HG03175 (cell line): ENCODE measurements around the gene GAL3ST2.

ENCODE experiments used
- ATAC-seq: cut with Tn5 transposase; IDR thresholded peaks from one replicate; pipeline ENCODE4 v1.9.1; 2021; ENCODE audit warnings: mild to moderate bottlenecking, moderate library complexity; ENCODE audit not compliant: unreplicated experiment

The GAL3ST2 gene

DNA sequence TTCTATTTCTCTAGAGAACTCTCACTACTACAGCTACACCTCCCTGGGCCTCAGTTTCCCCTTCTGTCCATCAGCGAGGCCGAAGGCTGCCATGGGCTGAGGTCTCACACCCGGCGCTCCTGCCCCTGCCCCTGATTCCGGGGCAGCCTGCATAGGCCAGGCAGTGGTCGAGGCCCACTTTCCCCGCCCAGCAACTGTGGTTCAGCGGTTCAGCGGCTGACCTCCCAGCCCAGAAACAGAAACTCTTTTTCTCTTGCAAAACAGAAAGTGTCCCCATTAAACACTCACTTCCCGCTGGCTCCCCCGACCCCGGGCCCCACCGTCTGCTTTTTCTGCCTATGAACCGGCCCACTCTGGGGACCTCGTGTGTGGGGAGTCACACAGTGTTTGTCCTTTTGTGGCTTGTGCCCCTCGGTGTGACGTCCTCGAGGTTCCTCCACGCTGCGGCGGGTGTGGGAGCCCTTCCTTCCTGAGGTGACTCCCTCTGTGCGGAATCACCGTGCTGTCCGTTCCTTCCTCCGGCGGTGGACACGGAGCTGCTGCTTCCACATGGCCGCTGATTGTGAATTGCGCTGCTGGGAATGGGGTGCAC lies 66.1 kb downstream of the GAL3ST2 start:
- ATAC-seq = no peak

DNA sequence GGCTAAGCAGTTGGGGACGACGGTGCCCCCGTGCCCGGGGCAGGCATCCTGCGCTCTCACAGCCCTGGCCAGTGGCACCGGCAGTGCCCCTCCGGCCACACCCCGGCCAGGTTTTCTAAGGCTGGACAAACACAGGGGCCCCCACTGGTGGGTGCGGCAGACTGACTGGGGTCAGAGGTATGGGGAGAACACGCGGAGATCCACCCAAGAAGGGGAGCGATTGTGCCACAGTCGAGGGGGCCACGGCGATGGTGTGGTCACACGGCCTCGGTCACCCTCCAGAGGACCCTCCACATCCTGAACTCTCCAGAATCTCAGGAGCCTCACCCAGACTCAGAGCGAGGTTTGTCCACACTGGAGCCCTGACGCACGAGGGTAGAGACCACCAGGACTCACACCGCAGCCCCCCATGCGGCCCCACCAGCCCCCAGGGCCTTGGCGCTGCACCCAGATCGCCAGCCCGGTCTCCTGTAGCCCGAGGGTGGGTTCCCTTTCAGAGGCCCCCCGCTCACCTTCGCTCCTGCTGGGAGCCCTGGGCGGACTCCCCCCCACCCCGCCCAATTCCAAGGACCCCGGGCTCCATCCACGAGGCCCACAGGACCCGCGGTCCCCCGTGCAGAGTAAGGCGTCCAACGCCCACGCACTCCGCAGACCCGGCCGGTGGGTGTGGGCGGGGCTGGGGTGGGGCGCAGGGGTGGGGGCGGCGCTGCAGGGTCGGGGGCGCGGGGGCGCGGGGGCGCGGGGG lies 66.9 kb downstream of the GAL3ST2 start:
- peak; percentile 20 for ATAC-seq

DNA sequence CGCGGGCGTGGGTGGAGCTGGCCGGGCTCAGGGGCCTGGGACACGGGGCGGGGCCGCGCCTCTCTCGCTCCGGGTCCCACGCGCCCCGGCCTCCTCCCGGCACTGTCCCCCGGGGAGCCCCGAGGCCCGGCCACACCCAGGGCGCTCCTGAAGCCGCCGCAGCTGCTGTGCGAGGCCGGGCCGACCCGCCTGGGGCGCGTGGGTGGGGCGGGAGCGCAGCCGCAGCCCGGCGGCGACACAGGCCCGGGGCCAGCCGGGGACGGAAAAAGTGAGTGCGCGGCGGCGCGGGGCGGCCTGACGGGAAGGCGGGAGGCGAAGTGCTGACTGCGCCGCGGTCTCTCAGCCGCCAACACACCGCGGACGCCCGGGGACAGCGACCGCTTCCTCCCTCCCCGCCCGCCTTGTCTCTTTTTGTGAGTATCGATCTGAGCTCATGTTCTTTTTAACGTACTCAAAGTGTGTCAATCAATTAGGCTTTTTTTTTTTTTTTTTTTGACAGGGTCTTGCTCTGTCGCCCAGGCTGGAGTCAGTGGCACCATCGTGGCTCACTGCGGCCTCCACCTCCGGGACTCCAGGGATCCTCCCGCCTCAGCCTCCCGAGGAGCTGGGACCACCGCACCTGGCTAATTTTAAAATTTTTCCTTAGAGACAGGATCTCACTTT lies 67.6 kb downstream of the GAL3ST2 start:
- ATAC-seq = peak; percentile 71

DNA sequence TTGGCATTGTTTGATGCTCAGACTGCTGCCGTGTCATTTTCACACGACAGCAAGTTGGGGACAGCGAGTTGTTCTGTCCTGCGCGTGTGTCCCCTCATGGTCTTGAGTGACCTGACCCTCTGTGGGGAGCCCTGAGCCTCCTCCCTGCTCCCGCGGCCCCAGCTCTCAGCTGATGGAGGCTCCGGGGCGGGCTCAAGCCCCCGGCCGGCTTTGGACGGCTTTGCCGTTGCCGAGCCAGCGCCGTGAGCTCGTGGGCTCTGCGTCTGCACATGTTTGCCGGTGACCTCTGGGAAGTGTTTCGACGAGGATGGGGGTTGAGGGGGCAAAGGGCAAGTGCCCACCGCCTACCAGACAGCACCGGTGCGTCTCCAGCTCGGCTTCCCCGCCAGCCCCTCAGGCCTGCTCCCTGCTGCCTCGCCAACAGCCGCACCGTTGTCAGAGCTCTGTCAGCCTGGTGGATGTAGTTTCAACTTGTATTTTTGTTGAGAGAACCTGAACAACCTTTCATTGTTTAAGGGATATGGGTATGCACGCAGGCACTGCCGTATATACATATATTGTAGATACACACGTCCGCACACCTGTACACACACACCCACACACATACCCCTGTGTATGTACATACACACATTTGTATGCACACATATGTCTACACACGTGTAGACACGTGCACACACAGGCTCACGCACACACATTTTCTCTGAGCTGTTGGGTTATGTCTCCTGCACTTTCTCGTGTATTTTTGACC lies 68.4 kb downstream of the GAL3ST2 start:
- ATAC-seq = no peak

DNA sequence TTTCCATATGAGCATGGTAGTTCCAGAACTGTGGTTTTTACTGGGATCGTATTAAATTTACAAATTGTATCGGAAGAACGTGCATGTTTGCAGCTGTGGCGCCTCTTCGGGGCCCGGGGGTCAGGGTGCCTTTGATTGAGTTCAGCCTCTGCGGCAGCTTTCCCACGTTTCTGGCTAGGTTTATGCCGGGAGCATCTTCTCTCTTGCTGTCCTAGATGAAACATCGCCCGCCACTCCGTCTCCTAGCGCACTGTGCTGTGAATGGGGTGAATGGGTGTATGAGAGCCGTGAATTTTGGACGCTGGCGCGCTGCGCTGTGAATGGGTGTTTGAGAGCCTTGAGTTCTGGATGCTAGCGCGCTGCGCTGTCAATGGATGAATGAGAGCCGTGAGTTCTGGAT lies 69.8 kb downstream of the GAL3ST2 start:
- ATAC-seq = no peak

DNA sequence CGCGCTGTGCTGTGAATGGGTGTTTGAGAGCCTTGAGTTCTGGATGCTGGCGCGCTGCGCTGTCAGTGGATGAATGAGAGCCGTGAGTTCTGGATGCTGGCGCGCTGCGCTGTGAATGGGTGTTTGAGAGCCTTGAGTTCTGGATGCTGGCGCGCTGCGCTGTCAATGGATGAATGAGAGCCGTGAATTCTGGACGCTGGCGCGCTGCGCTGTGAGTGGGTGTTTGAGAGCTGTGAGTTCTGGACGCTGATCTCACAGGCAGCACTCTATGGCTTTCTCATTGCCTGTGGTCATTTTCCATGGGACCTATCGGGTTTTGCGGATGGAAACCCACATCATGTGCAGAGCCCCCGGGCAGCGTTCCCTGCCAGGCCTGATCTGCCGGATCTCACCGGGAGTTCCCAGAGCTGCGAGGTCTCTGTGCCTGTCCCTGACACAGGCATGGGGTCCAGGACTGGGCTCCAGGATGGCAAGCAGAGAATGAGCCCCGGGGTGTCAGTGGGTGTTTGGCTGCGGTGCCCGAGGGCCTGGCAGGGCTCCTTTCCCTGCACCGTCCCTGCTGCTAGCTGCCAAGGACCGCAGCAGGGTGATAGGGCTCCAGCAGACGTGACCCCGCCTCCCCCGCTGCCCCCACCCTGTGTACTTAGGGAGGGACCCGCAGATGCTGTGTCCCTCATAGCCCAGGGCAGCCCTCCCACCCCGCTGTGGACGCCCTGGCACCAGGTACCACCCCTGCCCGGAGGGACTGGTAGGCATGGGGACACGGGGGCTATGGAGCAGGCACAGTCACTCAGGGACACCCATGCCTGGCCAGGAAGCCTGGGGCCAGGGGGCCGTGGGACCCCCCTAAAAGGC lies 72.4 kb downstream of the GAL3ST2 start:
- ATAC-seq = no peak

DNA sequence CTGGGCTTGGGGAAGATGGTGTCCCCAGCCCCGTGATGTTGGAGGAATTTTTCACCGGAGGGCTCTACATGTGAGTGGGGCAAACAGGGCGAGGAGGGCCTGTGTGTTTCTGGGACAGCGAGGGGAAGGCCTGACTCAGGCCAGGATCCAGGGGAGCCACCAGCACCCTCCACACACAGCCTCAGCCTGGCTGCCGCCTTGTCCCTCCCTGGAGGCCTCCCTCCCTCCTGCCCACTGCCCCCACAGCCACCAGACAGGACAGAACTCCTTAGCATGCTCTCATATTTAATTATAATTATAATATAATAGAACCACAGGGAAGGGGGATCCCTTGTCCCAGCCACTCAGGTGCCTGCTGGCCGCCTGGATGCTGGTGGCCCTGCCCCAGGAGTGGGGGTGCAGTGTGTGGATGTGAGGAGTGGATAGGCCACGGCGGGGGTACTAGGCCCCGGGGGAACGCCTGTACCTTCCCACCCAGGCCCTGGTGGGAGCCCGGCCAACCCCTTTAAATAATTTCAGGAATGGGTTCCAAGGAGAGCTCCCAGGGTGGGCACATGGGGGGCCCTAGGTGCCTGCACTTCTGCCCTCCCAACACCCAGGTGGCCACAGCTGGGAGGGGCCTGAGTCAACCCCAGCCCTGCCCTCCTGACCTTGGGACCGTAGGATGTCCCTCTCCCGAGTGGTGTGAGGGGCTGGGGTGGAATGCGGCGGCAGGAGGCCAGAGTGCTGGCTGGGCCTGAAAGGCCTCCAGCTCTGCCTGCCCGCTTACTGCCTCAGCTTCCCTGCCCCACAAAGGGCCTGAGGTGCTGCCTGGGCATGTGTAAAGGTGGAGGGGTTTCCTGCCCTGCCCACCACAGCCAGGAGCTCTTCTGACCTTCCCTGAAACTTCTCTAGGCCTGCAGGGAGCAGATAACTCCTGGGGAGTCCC lies 73.3 kb downstream of the GAL3ST2 start:
- no peak for ATAC-seq

DNA sequence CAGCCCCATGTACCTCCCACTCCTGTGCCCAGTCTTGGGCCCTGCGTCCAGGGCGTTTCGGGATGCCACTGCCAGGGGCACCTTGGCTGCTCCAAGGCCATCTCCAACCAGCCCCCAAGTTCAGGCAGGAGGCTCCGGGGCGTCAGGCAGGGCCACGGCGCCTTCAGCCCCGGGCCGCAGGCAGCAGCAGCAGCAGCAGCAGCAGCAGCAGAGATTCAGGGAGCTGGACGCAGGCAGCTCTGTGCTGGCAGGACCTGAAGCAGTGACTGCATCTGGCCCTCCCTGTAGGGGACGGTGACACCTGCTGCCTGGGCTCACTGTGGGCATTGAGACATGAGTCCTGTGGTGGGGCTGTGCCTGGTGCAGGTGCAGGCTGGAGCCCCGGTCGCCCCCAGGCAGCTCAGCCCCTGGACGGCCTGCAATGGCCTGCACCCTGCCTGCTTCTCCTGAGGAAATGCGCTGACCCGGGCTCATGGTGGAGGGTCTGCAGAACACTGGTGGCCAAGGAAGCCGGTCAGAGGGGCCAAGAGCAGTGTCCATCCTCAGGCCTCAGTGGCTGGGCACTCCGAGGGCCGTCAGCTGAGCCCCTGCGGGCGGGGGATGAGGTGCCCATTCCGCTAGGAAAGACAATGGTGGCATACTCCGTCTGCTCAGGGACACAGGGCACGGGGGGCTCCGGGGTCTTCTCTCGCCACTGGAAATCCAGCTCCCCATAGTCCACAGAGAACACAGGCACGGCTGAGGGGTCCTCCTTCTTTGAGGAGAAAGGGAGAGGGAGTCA lies 74.1 kb downstream of the GAL3ST2 start:
- ATAC-seq = no peak

DNA sequence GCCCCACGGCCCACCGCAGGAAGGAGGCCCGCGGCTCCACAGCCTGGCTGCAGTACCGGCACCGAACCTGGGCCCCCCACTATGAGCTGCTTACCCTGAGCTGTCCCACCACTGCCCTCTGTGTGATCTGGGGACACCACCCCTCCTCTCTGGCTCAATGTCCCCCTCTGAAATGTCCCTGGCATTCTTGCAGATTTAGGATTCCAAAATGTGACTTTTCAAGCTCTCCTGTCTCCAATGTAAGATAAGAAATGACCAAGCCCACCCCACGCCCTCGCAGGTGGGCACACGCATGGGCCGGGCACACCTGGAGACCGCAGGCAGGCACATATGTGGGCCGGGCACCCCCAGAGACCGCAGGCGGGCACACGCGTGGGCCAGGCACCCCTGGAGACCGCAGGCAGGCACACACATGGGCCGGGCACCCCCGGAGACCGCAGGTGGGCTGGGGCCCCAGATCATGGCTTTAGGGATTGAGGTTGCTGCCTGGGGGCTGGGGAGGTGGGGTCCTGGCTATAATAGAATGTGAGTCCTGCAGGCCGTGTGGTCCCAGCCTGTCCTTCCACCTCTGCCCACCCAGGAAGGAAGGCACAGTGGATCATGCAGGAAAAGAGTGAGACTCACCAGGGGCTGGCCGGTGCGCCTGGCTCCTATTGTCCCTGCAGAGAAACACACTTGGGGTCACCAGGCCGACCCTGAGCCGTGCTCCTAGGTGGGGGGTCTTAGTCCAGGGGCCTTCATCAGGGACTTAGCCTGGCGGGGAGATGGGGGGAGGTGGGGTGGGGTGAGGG lies 74.9 kb downstream of the GAL3ST2 start:
- ATAC-seq = no peak

DNA sequence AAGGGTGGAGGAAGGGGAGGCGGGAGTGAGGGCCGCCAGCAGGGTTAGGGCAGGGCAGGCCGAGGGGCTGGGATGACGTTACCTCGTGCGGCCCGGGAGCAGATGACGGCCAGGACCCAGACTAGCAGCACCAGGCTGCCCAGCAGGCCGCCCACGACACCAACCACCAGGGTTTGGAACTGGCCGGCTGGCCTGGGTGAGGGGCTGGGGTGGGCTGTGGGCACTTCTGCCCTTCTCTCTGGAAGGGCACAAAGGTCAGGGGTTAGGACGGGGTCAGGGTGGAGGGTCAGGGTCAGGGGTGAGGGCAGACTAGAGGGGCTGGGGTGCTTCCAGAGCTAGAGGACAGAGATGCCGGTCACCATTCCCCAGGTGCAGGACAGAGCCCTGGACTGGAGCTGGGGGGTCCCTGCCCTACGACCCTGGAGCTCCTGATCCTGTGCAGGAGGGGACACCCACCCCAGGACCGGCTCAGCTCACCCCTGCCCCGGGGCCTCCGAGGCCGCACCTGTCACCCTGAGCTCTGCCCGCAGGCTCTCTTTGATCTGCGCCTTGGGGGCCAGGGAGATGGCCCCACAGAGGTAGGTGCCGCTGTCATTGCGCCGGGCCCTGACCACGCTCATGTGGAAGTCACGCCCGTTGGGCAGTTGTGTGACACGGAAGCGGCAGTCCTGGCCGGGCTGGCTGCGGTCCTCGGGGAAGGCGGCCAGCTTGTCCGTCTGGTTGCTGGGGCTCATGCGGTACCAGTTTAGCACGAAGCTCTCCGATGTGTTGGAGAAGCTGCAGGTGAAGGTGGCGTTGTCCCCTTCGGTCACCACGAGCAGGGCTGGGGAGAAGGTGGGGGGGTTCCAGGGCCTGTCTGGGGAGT lies 75.7 kb downstream of the GAL3ST2 start:
- ATAC-seq = no peak

DNA sequence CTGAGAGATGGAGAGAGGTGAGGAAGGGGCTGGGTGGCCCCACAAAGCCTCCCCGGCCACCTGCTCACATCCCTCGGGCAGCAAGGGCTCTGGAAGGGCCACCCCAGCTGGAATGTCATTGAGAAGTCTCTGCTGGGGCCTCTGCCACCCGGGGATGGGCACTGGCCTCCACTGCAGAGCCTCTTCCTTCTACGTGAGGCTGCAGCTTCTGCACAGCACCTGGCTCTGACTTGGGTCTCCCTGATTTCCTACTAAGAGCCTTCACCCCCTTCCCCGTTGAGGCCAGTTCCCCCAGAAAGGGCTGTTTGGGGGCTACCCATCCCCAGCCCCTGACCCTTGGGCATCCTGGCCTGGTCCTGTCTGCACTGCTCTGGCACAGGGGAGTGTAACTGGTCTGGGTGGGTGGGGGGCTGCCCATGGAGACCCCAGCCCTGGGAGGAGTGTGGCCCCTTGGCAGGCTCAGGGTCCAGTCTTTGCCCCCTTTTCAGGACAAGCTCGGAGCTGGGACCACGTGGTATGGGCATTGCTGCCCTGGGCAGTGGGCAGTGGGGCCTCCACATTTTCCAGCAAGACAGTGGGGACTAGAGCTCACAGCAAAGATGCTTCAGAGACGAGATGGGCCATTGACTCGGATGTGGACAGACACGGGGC lies 76.5 kb downstream of the GAL3ST2 start:
- no peak for ATAC-seq
